Measurements from ENCODE around the gene SCLT1. TPM values are rescaled to one million over a fixed set of nuclear protein-coding genes. Genes with fewer than 3 reads are reported as not detected.

SCLT1 gene
- total and polyA plus RNA-seq, 2 donors (not counting 1 experiment from before 2014, with no cell fraction given), result 3.5 to 27.2 TPM

- no peak for DNase-seq
- H3K27ac Mint-ChIP-seq, result no peak overlapping the region
- no peak overlapping the region for H3K4me2 ChIP-seq (replicated peaks; ENCODE audit: low read depth, low read length, poor library complexity, severe bottlenecking)
- no peak overlapping the region for H3K27ac ChIP-seq (ENCODE audit: low read length in 2 of 2)
- H3K4me3 Mint-ChIP-seq, result no peak overlapping the region
- POLR2A ChIA-PET, result no interaction called here
- no peak for ATAC-seq (ENCODE audit: low read depth)
- 92% methylated on average over 5 of the region's 5 CpGs for WGBS (ENCODE audit: insufficient coverage)
- no peaks in the 10 kb centered on the region for H3K4me1 ChIP-seq (ENCODE audit: control insufficient read depth in 2 of 2, insufficient read depth in 2 of 2, low read length in 2 of 2)
- no peaks in the 10 kb centered on the region for H3K27me3 ChIP-seq (replicated peaks in 1 of 4; ENCODE audit: control extremely low read depth in 1 of 4, control insufficient read depth in 3 of 4, insufficient read depth in 4 of 4, low read length in 3 of 4)
- TF ChIP-seq CTCF (IDR thresholded peaks at IDR 0.05), result no peak
- no peak for TF ChIP-seq EZH2 (IDR thresholded peaks at IDR 0.05; ENCODE audit: borderline replicate concordance, insufficient read depth, low read depth, low read length, poor library complexity, severe bottlenecking)
- H3K9me3 Mint-ChIP-seq (ENCODE audit: insufficient read depth), result peaks cover 25% of the 10 kb centered on the region
- no peak overlapping the region for H3K9ac ChIP-seq (ENCODE audit: low read length)
- intact Hi-C loops (cut with micrococcal nuclease), result no loop called here
- no peaks in the 10 kb centered on the region for H3K36me3 ChIP-seq (replicated peaks in 1 of 2; ENCODE audit: control extremely low read depth in 1 of 2, control insufficient read depth in 1 of 2, extremely low read depth in 1 of 2, insufficient read depth in 2 of 2, low read length in 1 of 2)
- no peak overlapping the region for H3K4me3 ChIP-seq (ENCODE audit: control extremely low read depth in 1 of 5, extremely low read depth in 1 of 5, insufficient read depth in 1 of 5, low read depth in 2 of 5, low read length in 4 of 5)
- peaks cover 3 to 10% (median 4%) of the 10 kb centered on the region in 3 donors for H3K9me3 ChIP-seq (ENCODE audit: control extremely low read depth in 1 of 3, control insufficient read depth in 2 of 3, insufficient read depth in 1 of 3, low read length in 2 of 3)
- CTCF ChIA-PET, result no interaction called here
- H4K20me1 ChIP-seq (ENCODE audit: control insufficient read depth, insufficient read depth, low read length, poor library complexity, severe bottlenecking), result no peaks in the 10 kb centered on the region
- no peak overlapping the region for H2AFZ ChIP-seq (ENCODE audit: insufficient read depth, low read depth, low read length, poor library complexity, severe bottlenecking)
- H3K27me3 Mint-ChIP-seq, result no peaks in the 10 kb centered on the region
- no peaks in the 10 kb centered on the region for H3K4me1 Mint-ChIP-seq
- H3K79me2 ChIP-seq (ENCODE audit: control insufficient read depth, insufficient read depth, low read length), result no peaks in the 10 kb centered on the region
Measured at GRCh38 chr4:129014566-129015509, 78.5 kb downstream of the SCLT1 start.

- peaks cover 4 to 9% (median 8%) of the 10 kb centered on the region in 3 donors for H3K9me3 ChIP-seq (ENCODE audit: control extremely low read depth in 1 of 3, control insufficient read depth in 2 of 3, insufficient read depth in 1 of 3, low read length in 2 of 3)
- no peaks in the 10 kb centered on the region for H3K36me3 ChIP-seq (replicated peaks in 1 of 2; ENCODE audit: control extremely low read depth in 1 of 2, control insufficient read depth in 1 of 2, extremely low read depth in 1 of 2, insufficient read depth in 2 of 2, low read length in 1 of 2)
- no peaks in the 10 kb centered on the region for H3K4me1 ChIP-seq (ENCODE audit: control insufficient read depth in 2 of 2, insufficient read depth in 2 of 2, low read length in 2 of 2)
- Mint-ChIP-seq H3K27ac (no peak overlapping the region), H3K27me3 (no peaks in the 10 kb centered on the region), H3K9me3 (ENCODE audit: insufficient read depth) (peaks cover 26% of the 10 kb centered on the region), H3K4me1 (no peaks in the 10 kb centered on the region), H3K4me3 (no peak overlapping the region)
- ATAC-seq (ENCODE audit: low read depth), result no peak
- intact Hi-C loops (cut with micrococcal nuclease), result no loop called here
- no peaks in the 10 kb centered on the region for H3K27me3 ChIP-seq (replicated peaks in 1 of 4; ENCODE audit: control extremely low read depth in 1 of 4, control insufficient read depth in 3 of 4, insufficient read depth in 4 of 4, low read length in 3 of 4)
- no peak overlapping the region for H3K9ac ChIP-seq (ENCODE audit: low read length)
- H3K4me2 ChIP-seq (replicated peaks; ENCODE audit: low read depth, low read length, poor library complexity, severe bottlenecking), result no peak overlapping the region
- no peaks in the 10 kb centered on the region for H3K79me2 ChIP-seq (ENCODE audit: control insufficient read depth, insufficient read depth, low read length)
- DNase-seq, result no peak
- ChIA-PET CTCF (no interaction called here), POLR2A (no interaction called here)
- TF ChIP-seq EZH2 (IDR thresholded peaks at IDR 0.05; ENCODE audit: borderline replicate concordance, insufficient read depth, low read depth, low read length, poor library complexity, severe bottlenecking), result no peak
- TF ChIP-seq CTCF (IDR thresholded peaks at IDR 0.05), result no peak
- no peaks in the 10 kb centered on the region for H4K20me1 ChIP-seq (ENCODE audit: control insufficient read depth, insufficient read depth, low read length, poor library complexity, severe bottlenecking)
- WGBS (ENCODE audit: insufficient coverage), result no CpG with 5 or more reads among the region's 4 CpGs
- no peak overlapping the region for H2AFZ ChIP-seq (ENCODE audit: insufficient read depth, low read depth, low read length, poor library complexity, severe bottlenecking)
- H3K4me3 ChIP-seq (ENCODE audit: control extremely low read depth in 1 of 5, extremely low read depth in 1 of 5, insufficient read depth in 1 of 5, low read depth in 2 of 5, low read length in 4 of 5), result no peak overlapping the region
- H3K27ac ChIP-seq (ENCODE audit: low read length in 2 of 2), result no peak overlapping the region
Measured at GRCh38 chr4:129008096-129008495, 85.2 kb downstream of the SCLT1 start.

Data from B cell (primary cell).